Mammary epithelial cell (primary cell): ENCODE measurements around the gene CMSS1.

Experiments
- CTCF ChIP-seq, 2 donors: IDR thresholded peaks in 1 of 2; conservative IDR thresholded peaks in 1 of 2; 2 replicates each; pipeline ENCODE4 v1.5.1; 2011 to 2012; ENCODE audit warnings: inconsistent platforms in 2 of 2, low read length in 2 of 2, mild to moderate bottlenecking in 2 of 2, control low read depth in 1 of 2, low read depth in 1 of 2; ENCODE audit not compliant: insufficient read depth in 1 of 2; ENCODE audit errors: extremely low read depth in 1 of 2
- EZH2 ChIP-seq: IDR thresholded peaks from 2 replicates; pipeline ENCODE4 v1.6.1; 2012; ENCODE audit warnings: low read length, inconsistent platforms, borderline replicate concordance

DNA sequence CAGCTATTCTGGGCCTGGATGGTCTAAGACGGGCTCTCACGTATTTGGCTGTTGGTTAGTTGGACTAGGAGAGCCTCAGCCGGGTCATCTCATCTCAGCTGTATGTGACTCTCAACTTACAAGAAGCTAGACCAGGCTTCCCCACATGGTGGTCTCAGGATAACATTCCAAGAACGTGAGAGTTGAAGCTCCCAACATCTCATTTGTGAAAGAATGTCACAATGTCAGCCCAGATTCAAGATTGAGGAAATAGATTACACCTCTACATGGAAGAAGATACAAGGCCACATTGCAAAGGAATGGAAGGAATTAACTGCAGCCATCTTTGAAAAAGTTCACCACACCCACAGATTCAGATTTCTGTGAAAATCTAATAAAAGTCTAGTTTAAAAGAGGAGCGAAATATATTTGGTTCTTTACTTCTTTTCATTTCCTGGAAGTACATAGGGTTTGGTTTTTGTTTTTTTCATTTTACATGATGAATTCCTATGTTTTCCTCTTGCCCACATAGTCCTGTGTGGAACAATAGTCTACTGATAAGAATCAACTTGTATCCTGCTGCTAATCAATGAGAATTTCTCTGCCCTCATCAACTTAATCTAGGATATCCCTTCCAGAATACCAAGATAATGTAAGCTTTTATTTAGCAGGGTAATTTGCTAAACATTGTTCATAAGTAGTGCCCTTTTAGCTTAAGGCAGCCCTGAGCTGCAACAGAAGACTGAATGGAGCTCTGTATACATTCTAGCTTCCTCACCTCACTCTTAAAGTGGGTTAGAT lies 116.5 kb downstream of the CMSS1 start:
- TF ChIP-seq CTCF (conservative IDR thresholded peaks at IDR 0.05 in 1 of 2, IDR thresholded peaks at IDR 0.05 in 1 of 2; ENCODE audit: extremely low read depth in 1 of 2, insufficient read depth in 1 of 2, low read depth in 1 of 2, low read length in 2 of 2): no peak
- TF ChIP-seq EZH2: no peak
